Measurements from ENCODE around the gene FCRL2.

DNA sequence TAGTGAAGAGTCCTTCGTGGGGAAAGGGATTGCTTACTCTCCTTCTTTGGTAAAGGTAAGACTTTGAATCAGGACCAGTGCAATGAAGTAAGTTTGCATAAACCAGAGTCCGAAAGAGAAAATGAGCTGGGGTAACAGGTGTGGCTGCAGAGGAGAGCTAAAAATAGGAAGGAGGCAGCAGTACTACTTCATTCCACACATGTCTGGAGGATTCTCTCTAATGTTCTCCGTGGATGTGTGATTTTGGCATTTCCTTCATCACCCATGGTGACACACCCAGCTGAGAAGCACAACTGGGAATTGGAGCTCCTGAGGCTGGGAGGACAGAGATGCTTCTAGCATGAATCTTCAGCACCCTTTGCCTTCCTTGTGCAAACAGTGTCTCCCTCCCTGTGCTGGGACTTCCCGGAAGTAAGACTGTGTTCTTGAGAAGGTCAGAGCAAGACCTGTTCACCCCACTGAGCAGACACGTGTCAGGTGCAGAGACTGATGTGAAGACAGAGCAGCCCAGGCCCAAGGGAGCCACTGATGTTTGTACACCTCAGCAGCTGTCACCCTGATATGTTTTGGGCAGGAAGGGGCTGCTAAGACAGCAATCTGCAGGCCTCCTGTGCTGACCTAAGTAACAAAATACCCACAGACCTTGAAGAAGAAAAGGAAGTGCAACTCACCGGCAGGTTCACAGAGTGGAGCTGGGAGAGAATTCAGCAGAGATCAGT is 29.7 kb upstream of the FCRL2 start:
- TF ChIP-seq CTCF (IDR thresholded peaks at IDR 0.05), result no peak
- TF ChIP-seq POLR2A (IDR thresholded peaks at IDR 0.05), result no peak

Data from lower leg skin (tissue), 3 donors.